HG03025 (cell line): ENCODE measurements around the gene DIAPH3.

Experiments
- ATAC-seq: cut with Tn5 transposase; IDR thresholded peaks from one replicate; pipeline ENCODE4 v1.9.1; 2021; ENCODE audit warnings: mild to moderate bottlenecking, moderate library complexity; ENCODE audit not compliant: unreplicated experiment, low FRiP score

DIAPH3 gene

DNA sequence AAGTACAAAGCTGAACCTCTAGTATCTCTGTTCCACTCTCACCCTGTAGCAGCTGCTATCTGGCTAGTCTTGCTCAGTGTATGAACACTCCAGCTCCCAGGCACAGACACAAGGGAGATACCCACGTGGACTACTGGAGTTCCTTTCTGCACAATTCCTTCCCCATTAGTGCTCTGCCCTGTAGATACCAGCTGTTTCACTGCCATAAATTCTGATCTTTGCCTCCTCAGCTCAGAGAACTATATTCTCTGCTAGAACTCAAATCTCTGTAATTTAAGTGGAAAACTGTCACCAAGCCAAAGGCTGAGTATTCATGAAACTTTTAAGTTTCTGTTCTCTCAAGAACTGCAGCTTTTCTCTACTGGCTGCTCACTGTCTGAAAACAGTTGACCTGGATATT is 273.7 kb downstream of the DIAPH3 start:
- ATAC-seq = no peak

DNA sequence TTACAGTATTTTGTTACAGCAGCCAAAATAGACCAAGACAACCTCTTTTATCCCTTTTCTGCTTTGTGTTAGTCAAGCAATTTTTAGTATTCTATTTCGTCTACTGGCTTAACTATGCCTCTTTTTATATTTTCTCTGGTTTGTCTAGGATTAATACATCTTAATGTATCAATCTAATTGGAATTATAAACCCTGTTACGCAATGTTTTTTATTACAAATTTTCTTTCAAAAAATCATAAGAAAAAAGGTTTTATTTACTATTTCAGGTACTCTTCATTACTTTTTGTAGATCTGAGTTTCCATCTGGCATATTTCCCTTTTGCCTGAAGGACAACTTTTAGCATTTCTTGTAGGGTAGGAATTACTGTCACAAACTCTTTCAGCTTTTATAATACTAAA is 275.3 kb downstream of the DIAPH3 start:
- no peak for ATAC-seq

- ATAC-seq = no peak
Observed at GRCh38 chr13:59885076-59885475, 278.7 kb downstream of the DIAPH3 start.

- no peak for ATAC-seq
Observed at GRCh38 chr13:59883885-59884284, 279.8 kb downstream of the DIAPH3 start.

- ATAC-seq = no peak
Observed at GRCh38 chr13:59880468-59880867, 283.3 kb downstream of the DIAPH3 start.

DNA sequence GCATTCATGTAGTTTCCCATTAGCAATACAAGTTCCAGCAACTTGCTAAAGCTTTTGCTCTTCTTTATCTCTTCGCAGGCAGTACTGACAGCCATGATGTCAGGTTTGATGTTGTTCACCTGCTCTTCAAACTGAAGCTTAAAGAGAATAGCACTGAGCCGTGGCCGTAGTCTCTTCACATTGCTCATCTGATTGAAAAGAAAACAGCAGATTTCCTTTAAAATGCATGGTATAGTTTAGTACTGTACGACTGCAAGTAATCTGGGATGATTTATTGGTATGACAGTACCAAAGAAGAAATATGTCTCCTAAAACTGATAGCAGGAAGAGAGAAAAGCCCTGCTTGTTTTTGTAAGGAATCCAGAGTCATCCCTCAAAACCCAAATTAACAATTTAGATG is 284.4 kb downstream of the DIAPH3 start:
- no peak for ATAC-seq

DNA sequence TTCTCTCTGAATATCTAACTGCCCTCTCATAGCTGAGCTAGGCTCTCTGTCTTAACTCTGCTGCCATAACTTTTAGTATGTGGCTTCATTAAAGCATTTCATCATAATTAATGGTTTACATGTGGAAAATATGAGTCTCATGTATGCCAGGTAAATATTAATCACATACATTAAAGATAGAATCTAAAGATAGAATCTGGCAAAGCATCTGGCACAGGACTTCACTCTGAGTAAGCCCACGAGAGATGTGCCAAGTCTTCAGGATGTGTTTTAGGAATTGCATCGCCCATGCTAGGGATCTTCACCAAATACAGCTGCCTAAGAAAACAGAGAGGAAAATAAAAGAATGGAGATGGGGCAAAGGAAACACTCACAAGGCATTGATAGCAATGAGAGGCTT is 285.8 kb downstream of the DIAPH3 start:
- no peak for ATAC-seq

DNA sequence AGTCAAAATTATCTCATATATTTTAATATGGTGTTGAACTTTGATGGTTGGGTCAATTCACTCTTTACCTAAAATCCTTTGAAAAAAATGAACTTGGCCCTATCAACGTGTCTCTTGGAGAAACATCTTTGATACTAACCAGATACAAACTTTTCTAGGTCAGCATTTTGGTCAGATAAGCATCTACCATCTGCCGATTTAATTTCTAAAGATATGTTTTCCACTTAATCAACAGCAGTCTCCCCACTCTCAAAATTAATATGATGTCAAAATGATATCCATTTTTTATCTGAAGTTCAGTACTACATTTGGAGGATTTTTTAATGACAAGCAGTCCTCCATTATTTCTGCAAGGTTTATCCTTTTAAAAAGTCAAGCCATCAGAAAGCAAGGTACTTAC is 288.8 kb downstream of the DIAPH3 start:
- ATAC-seq = no peak

DNA sequence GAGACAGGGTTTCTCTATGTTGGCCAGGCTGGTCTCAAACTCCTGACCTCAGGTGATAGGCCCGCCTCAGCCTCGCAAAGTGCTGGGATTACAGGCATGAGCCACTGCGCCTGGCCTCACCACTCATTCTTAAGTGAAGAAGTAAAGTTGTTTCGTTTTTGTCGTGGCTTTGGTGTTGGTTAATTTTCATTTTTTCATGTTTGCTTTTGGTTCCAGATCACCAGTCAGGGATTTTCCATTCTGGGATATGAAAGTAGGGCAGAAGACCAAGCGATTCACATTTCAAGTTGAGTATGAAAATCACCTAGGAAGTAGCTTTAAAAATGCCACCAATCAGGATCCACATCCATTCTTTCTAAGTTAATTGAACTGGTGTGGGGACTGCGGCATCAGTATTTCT is 289.9 kb downstream of the DIAPH3 start:
- no peak for ATAC-seq

DNA sequence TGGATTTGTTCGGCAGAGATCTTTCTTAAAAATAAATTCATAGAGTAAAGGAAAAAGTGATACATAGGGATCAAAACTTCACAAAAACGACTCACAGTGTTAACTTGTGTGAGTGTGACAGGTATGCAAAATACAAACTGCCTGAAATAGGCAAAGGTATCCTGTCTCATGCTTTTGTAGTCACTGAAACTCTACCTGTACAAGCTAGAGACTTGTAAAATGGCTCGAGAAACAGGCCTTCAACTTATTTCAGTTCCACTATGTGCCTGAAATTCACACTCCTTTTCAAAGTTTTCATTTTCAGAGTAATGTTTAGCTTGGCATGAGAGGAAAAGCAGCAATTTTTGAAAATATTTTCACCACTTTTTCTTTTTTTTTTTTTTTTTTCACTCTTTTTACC is 290.4 kb downstream of the DIAPH3 start:
- no peak for ATAC-seq

GRCh38 chr13:59867867-59868266 is 295.9 kb downstream of the DIAPH3 start:
- ATAC-seq = no peak

- ATAC-seq = no peak
Observed at GRCh38 chr13:59865398-59865797, 298.3 kb downstream of the DIAPH3 start.

- no peak for ATAC-seq
Observed at GRCh38 chr13:59863621-59864020, 300.1 kb downstream of the DIAPH3 start.

DNA sequence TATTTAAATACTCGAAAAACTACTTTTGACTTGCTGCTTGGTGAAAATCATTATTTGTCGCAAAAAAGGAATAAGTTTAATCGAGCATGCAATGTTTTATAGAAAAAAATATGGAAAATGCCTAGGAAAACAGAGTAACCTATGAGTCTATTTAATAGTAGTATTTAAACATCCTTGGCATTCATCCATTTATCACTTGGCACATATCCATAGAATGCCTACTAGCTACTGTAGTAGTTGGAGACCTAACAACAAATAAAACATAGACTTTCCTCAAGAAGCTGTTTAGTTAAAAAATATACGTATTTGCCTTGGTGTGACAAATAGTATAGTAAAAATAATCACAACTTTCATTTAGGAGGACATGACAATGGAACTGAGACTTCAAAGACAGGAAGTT is 302.1 kb downstream of the DIAPH3 start:
- no peak for ATAC-seq

DNA sequence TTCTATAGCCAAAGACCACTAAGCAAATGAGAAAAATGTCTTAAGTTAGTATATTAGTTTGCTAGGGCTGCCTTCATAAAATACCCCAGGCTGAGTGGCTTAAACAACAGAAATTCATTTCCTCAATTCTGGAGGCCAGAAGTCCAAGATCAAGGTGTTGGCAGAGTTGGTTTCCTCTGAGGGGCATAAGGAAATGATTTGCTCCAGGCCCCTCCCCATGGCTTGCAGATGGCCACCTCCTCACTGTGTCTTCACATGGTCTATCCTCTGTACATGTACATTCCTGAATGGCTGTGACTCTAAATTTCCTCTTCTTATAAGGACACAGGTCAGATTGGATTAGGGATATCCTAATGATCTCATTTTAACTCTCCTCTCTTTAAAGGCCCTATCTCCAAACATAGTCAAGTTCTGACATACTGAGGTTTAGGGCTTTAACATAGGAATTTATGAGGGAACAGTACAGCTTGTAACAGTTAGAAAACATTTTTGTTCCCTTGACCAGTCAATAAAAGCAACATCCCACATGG is 307.4 kb downstream of the DIAPH3 start:
- no peak for ATAC-seq

- no peak for ATAC-seq
Observed at GRCh38 chr13:59846845-59847620, 316.7 kb downstream of the DIAPH3 start.

DNA sequence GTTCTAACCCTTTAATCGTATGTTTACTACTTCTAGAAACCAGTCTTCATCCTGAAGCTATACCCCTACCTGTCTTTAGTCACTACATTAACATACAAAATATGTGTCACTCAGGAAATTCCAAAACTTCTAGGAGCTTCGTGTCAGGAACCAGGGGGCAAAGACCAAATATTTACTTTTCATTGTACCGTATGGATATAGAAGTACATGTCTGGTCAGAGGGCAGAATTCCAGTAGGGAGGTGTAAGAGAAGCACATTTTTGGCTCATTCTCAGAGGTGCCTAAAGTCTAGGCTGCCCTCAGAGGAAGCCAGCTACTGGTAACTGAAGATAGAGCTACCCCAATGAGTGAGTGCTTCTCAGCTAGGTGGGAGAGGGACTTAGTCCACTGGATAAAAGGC is 320.7 kb downstream of the DIAPH3 start:
- ATAC-seq = no peak

DNA sequence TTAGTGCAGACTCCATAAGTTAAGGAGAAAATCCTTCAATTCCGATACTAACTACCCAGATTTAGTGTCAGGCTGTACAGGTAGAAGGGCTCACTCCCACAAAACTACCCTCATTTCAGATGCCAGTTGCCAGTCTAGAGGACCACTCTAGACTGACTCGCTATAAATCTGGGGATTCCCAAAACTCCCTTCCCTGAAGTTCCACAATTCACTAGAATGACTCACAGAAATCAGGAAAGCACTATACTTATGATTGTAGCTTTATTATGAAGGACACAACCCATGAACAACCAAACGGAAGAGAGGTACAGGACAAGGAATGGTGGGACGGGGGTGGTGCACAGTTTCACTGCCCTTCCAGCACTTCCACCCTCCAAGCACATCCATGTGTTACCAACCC is 321.2 kb downstream of the DIAPH3 start:
- no peak for ATAC-seq

- no peak for ATAC-seq
Observed at GRCh38 chr13:59839186-59839585, 324.5 kb downstream of the DIAPH3 start.

DNA sequence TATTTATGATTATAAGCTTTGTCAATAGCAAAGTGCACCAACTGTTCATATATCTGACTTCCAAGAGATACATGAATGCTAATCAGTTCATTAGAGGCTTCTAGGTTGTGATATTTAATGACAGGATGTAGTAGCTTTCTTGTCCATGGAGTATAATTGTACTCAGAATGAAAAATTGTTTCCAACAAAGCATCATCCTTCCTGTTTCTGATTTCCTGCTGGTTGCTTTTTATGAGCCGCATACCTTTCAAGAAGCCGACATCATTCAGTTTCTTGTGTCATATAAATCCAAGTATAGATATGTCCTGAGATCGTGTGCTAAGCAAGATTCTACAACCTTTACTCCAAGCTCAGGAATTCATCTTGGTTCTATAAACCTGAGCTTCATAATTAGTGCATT is 326.6 kb downstream of the DIAPH3 start:
- ATAC-seq = no peak

- no peak for ATAC-seq
Observed at GRCh38 chr13:59835569-59835968, 328.2 kb downstream of the DIAPH3 start.

- no peak for ATAC-seq
Observed at GRCh38 chr13:59834801-59835200, 328.9 kb downstream of the DIAPH3 start.

DNA sequence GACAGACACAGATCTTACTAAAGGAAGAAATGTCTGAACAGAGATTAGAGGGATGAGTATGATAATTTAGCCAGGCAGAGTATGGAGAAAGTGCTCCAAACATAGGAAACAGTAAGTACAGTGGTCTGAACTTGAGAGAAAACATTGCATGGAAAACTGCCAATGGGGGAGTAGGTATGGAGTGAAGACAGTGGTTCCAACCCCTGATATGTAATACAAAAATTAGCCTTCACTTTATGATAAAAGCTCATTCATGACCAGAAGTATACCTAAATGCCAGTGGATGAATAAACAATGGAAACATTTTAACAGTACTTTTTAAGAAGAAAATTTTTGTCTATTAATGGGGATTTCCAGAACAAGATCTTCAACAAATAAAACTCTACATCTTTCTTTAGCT is 334.0 kb downstream of the DIAPH3 start:
- ATAC-seq = no peak
